ENCODE measurements around the gene MYO1E.
A peak's percentile ranks its signal among the peaks of the same experiment; 100 is the strongest.

The MYO1E gene

DNA sequence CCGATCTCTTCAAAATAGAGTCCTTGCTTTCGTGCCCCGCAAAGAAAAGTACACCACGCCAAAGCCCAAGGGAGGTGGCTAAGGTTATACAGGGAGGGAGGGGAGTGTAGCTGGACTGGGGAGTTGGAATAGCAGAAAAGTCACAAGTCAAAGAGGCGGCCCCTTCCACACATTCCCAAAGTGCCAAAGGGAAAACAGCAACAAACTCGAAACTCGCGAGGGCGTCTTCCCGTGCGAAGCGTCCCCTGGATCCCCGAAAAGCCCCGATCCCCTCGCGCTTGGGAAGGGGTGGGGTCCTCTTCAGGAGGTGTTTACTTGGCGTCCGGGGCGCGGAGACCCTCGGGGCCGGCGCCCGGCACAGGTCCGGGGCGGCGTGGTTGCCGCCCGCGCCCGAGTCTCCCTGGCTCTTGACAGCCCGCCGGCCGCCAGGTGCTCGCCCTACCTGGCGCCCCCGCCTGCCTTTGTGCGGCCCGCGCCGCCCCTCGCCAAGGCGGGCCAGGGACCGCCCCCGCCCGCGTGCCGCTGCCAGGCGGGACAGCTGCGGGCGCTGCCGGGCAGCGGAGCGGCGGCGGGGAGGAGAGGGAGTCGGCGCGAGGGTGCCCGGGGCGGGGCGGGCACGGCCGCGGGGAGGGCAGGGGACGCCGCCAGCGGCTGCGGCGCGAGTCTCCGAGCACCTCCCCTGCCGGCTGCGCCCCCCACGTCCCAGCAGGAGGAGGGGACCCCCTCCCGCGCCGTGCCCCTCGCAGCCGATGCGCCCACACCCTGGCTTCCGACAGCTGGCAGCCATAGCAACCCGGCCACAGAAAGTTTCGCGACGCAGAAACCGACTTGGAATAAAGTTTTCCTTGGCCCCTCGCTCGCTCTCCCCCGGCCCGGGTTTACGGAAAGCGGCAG is 966 bp downstream of the MYO1E start:
- peak overlapping the region; percentile 78 for H3K4me2 ChIP-seq (ENCODE audit: low read length)
- no peaks in the 10 kb centered on the region for H3K4me1 ChIP-seq
- H3K36me3 ChIP-seq (ENCODE audit: control insufficient read depth, insufficient read depth, low read length) = no peaks in the 10 kb centered on the region
- H3K9me3 ChIP-seq (ENCODE audit: control insufficient read depth, low read length) = no peaks in the 10 kb centered on the region
- no peak overlapping the region for H3K9ac ChIP-seq
- H2AFZ ChIP-seq = peak overlapping the region; percentile 93
- H3K79me2 ChIP-seq = no peaks in the 10 kb centered on the region
- no peak for TF ChIP-seq CTCF (IDR thresholded peaks at IDR 0.05)
- no peaks in the 10 kb centered on the region for H3K27me3 ChIP-seq (ENCODE audit: control insufficient read depth, insufficient read depth, low read length)
- peak overlapping the region; percentile 97 for H3K27ac ChIP-seq
- H3K4me3 ChIP-seq (ENCODE audit: low read depth, low read length) = peak overlapping the region; percentile 85

DNA sequence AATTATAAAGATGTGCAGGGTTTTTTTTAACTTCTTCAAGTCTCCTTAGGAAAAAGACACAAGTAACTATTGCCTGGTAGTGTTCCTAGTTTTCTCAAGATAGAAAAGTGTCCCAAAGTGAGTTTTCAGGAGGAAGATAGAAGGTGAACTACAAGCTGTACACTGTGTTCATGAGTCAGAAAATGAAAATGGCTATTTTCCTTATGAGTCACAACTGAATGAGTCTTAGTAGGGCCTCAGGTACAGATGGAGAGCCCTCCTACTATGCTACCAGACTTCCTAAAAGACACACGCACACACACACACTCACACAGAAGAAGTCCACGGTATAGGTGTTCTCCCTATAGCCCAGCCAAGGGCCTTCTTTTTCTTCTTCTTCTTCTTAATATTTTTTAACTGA is 3.1 kb downstream of the MYO1E start:
- Histone ChIP-seq H3K9me3 (ENCODE audit: control insufficient read depth, low read length) (no peaks in the 10 kb centered on the region), H2AFZ (no peak overlapping the region), H3K36me3 (ENCODE audit: control insufficient read depth, insufficient read depth, low read length) (no peaks in the 10 kb centered on the region), H3K27me3 (ENCODE audit: control insufficient read depth, insufficient read depth, low read length) (no peaks in the 10 kb centered on the region), H3K4me3 (ENCODE audit: low read depth, low read length) (no peak overlapping the region), H3K4me1 (no peaks in the 10 kb centered on the region), H3K4me2 (ENCODE audit: low read length) (no peak overlapping the region), H3K9ac (no peak overlapping the region), H3K27ac (no peak overlapping the region), H3K79me2 (no peaks in the 10 kb centered on the region)
- TF ChIP-seq CTCF (IDR thresholded peaks at IDR 0.05) = no peak

DNA sequence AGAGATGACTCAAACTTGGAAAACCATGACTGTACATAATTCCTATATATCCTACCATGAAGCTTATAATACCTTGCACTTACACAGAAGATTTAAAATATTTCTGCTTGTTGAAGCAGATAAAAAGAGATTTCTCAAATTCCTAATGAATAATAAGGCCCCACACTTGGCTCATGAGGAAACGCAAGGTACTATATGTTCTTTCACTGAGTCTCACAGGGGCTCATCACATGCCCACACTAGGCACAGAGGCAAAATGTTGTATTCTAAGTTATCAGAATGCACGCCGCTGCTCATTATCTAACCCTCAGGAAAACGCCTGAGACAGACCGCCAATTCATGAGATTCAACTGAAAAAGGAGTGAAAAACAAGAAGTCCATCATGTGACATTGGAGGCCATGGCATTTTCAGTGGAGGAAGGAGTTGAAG is 5.6 kb downstream of the MYO1E start:
- no peak overlapping the region for H3K4me3 ChIP-seq (ENCODE audit: low read depth, low read length)
- no peaks in the 10 kb centered on the region for H3K9me3 ChIP-seq (ENCODE audit: control insufficient read depth, low read length)
- no peaks in the 10 kb centered on the region for H3K4me1 ChIP-seq
- no peak for TF ChIP-seq CTCF (IDR thresholded peaks at IDR 0.05)
- no peak overlapping the region for H3K4me2 ChIP-seq (ENCODE audit: low read length)
- no peaks in the 10 kb centered on the region for H3K36me3 ChIP-seq (ENCODE audit: control insufficient read depth, insufficient read depth, low read length)
- no peak overlapping the region for H2AFZ ChIP-seq
- H3K9ac ChIP-seq = no peak overlapping the region
- no peaks in the 10 kb centered on the region for H3K79me2 ChIP-seq
- no peak overlapping the region for H3K27ac ChIP-seq
- H3K27me3 ChIP-seq (ENCODE audit: control insufficient read depth, insufficient read depth, low read length) = no peaks in the 10 kb centered on the region

- no peak overlapping the region for H3K4me2 ChIP-seq (ENCODE audit: low read length)
- no peak overlapping the region for H3K9ac ChIP-seq
- H3K27me3 ChIP-seq (ENCODE audit: control insufficient read depth, insufficient read depth, low read length) = no peaks in the 10 kb centered on the region
- no peaks in the 10 kb centered on the region for H3K79me2 ChIP-seq
- H3K36me3 ChIP-seq (ENCODE audit: control insufficient read depth, insufficient read depth, low read length) = no peaks in the 10 kb centered on the region
- H3K27ac ChIP-seq = no peak overlapping the region
- H2AFZ ChIP-seq = no peak overlapping the region
- H3K9me3 ChIP-seq (ENCODE audit: control insufficient read depth, low read length) = no peaks in the 10 kb centered on the region
- no peak overlapping the region for H3K4me3 ChIP-seq (ENCODE audit: low read depth, low read length)
- no peak for TF ChIP-seq CTCF (IDR thresholded peaks at IDR 0.05)
- H3K4me1 ChIP-seq = no peaks in the 10 kb centered on the region
Measured at GRCh38 chr15:59366333-59367021, 6.2 kb downstream of the MYO1E start.

All from parathyroid adenoma (tissue), 2 donors.